Calu3 (cell line): ENCODE measurements around the gene COL15A1. TPM values are rescaled to one million over a fixed set of nuclear protein-coding genes. Genes with fewer than 3 reads are reported as not detected.

ENCODE experiments used
- BruUV-seq: library from RNA; stranded (reverse); fragments of 400-500 nt; replicated peaks from 2 replicates; lab custom pipeline; 2021; lab: Mats Ljungman, UMichigan
- CTCF ChIA-PET: fragments of 300-600 bp; sonication (Branson Sonifier 250); formaldehyde crosslinking; loops from one replicate; lab custom pipeline; 2022; ENCODE audit warnings: antibody characterized with exemption; lab: Charles Lee
- DNase-seq: peaks from one replicate; pipeline ENCODE4 v3.0.0; 2022
- H3K27ac Mint-ChIP-seq: one replicate; pipeline ENCODE4 v1.8.0; 2022; ENCODE audit warnings: mixed read lengths; ENCODE audit not compliant: unreplicated experiment
- H3K27me3 Mint-ChIP-seq: one replicate; pipeline ENCODE4 v1.8.0; 2022; ENCODE audit warnings: mixed read lengths; ENCODE audit not compliant: unreplicated experiment
- H3K36me3 Mint-ChIP-seq: one replicate; pipeline ENCODE4 v1.8.0; 2022; ENCODE audit warnings: mild to moderate bottlenecking, moderate library complexity, mixed read lengths; ENCODE audit not compliant: insufficient read depth, unreplicated experiment
- H3K4me1 Mint-ChIP-seq: one replicate; pipeline ENCODE4 v1.8.0; 2022; ENCODE audit warnings: mild to moderate bottlenecking, low read depth, mixed read lengths; ENCODE audit not compliant: unreplicated experiment
- H3K4me3 Mint-ChIP-seq: one replicate; pipeline ENCODE4 v1.8.0; 2022; ENCODE audit warnings: mild to moderate bottlenecking, low read depth, moderate library complexity, mixed read lengths; ENCODE audit not compliant: unreplicated experiment
- H3K9me3 Mint-ChIP-seq: one replicate; pipeline ENCODE4 v1.8.0; 2022; ENCODE audit warnings: low read depth, mixed read lengths; ENCODE audit not compliant: unreplicated experiment
- intact Hi-C: fragments of 100-400 bp; cut with micrococcal nuclease; formaldehyde crosslinking; loops from one replicate; pipeline ENCODE4 v1.10.0; 2022; ENCODE audit not compliant: unreplicated experiment
- total RNA-seq: library from RNA; stranded (reverse); gene quantifications from 2 replicates; pipeline ENCODE4 v1.2.3, GENCODE V29; 2022
- TF ChIP-seq, protein P1 (sequence below): fragments of 200-600 bp; IDR thresholded peaks from one replicate; pipeline ENCODE4 v1.8.0; 2022; ENCODE audit warnings: antibody characterized with exemption; ENCODE audit not compliant: unreplicated experiment

COL15A1 gene
- total RNA-seq, 1 experiment from 2014 or later: not detected

GRCh38 chr9:98944734-98945074, 997 bp downstream of the COL15A1 start:
- CTCF ChIA-PET: no interaction called here
- TF ChIP-seq, protein P1, sequence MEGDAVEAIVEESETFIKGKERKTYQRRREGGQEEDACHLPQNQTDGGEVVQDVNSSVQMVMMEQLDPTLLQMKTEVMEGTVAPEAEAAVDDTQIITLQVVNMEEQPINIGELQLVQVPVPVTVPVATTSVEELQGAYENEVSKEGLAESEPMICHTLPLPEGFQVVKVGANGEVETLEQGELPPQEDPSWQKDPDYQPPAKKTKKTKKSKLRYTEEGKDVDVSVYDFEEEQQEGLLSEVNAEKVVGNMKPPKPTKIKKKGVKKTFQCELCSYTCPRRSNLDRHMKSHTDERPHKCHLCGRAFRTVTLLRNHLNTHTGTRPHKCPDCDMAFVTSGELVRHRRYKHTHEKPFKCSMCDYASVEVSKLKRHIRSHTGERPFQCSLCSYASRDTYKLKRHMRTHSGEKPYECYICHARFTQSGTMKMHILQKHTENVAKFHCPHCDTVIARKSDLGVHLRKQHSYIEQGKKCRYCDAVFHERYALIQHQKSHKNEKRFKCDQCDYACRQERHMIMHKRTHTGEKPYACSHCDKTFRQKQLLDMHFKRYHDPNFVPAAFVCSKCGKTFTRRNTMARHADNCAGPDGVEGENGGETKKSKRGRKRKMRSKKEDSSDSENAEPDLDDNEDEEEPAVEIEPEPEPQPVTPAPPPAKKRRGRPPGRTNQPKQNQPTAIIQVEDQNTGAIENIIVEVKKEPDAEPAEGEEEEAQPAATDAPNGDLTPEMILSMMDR: no peak
- BruUV-seq: no TSS peak
- Mint-ChIP-seq H3K9me3 (no peaks in the 10 kb centered on the region), H3K4me3 (no peak overlapping the region), H3K27me3 (peaks cover 63% of the 10 kb centered on the region), H3K4me1 (no peaks in the 10 kb centered on the region), H3K36me3 (no peaks in the 10 kb centered on the region), H3K27ac (no peak overlapping the region)
- no peak for DNase-seq
- intact Hi-C loops: no loop called here

- Mint-ChIP-seq H3K27ac (no peak overlapping the region), H3K4me1 (no peaks in the 10 kb centered on the region), H3K9me3 (no peaks in the 10 kb centered on the region), H3K4me3 (no peak overlapping the region), H3K27me3 (peaks cover 61% of the 10 kb centered on the region), H3K36me3 (no peaks in the 10 kb centered on the region)
- CTCF ChIA-PET: no interaction called here
- intact Hi-C loops: no loop called here
- TF ChIP-seq, protein P1: no peak
- no TSS peak for BruUV-seq
- DNase-seq: no peak
Measured at GRCh38 chr9:98949565-98949964, 5.9 kb downstream of the COL15A1 start.

GRCh38 chr9:98950262-98950661, 6.6 kb downstream of the COL15A1 start:
- CTCF ChIA-PET: no interaction called here
- peaks cover 61% of the 10 kb centered on the region for H3K27me3 Mint-ChIP-seq

GRCh38 chr9:98951967-98952366, 8.3 kb downstream of the COL15A1 start:
- TF ChIP-seq, protein P1: no peak
- H3K27me3 Mint-ChIP-seq: peaks cover 68% of the 10 kb centered on the region
- no peaks in the 10 kb centered on the region for H3K36me3 Mint-ChIP-seq
- intact Hi-C loops: no loop called here
- H3K27ac Mint-ChIP-seq: no peak overlapping the region
- H3K9me3 Mint-ChIP-seq: no peaks in the 10 kb centered on the region
- CTCF ChIA-PET: no interaction called here
- H3K4me3 Mint-ChIP-seq: no peak overlapping the region
- BruUV-seq: no TSS peak
- H3K4me1 Mint-ChIP-seq: no peaks in the 10 kb centered on the region
- DNase-seq: no peak

More at GRCh38 chr9:98950262-98950661, 6.6 kb downstream of the COL15A1 start:
- TF ChIP-seq, protein P1: no peak
- H3K27ac Mint-ChIP-seq: no peak overlapping the region
- no peaks in the 10 kb centered on the region for H3K4me1 Mint-ChIP-seq
- H3K36me3 Mint-ChIP-seq: no peaks in the 10 kb centered on the region
- H3K9me3 Mint-ChIP-seq: no peaks in the 10 kb centered on the region
- BruUV-seq: no TSS peak
- no peak for DNase-seq
- intact Hi-C loops: no loop called here
- H3K4me3 Mint-ChIP-seq: no peak overlapping the region
